Trophoblast cell (in vitro differentiated cells and primary cell): ENCODE results near the gene HOMER1.
A peak's percentile ranks its signal among the peaks of the same experiment; 100 is the strongest.

Source experiments
- DNase-seq, 2 donors: peaks; one replicate each; pipeline ENCODE4 v3.0.0-alpha.2; 2016
- H2AFZ ChIP-seq: 2 replicates; pipeline ENCODE4 v1.6.1; 2013; ENCODE audit warnings: low read length, moderate library complexity, mild to moderate bottlenecking; ENCODE audit not compliant: insufficient read depth, poor library complexity
- H2AK5ac ChIP-seq: 2 replicates; pipeline ENCODE4 v1.6.1; 2013; ENCODE audit warnings: mild to moderate bottlenecking, low read length
- H2BK120ac ChIP-seq: 2 replicates; pipeline ENCODE4 v1.6.1; 2013; ENCODE audit warnings: low read length, mild to moderate bottlenecking, moderate library complexity; ENCODE audit not compliant: insufficient read depth, poor library complexity
- H2BK12ac ChIP-seq: 2 replicates; pipeline ENCODE4 v1.6.1; 2013; ENCODE audit warnings: mild to moderate bottlenecking, low read length, moderate library complexity
- H2BK5ac ChIP-seq: 2 replicates; pipeline ENCODE4 v1.6.1; 2013; ENCODE audit warnings: low read length, low read depth, moderate library complexity, mild to moderate bottlenecking; ENCODE audit not compliant: poor library complexity
- H3K14ac ChIP-seq: 2 replicates; pipeline ENCODE4 v1.6.1; 2013; ENCODE audit warnings: mild to moderate bottlenecking, low read length
- H3K18ac ChIP-seq: 2 replicates; pipeline ENCODE4 v1.6.1; 2013; ENCODE audit warnings: mild to moderate bottlenecking, low read length
- H3K23ac ChIP-seq: 2 replicates; pipeline ENCODE4 v1.6.1; 2013; ENCODE audit warnings: low read length
- H3K27ac ChIP-seq: 2 replicates; pipeline ENCODE4 v1.5.1; 2013; ENCODE audit warnings: low read depth, mild to moderate bottlenecking, inconsistent platforms, low read length, moderate library complexity
- H3K27me3 ChIP-seq: 2 replicates; pipeline ENCODE4 v1.6.1; 2013; ENCODE audit warnings: inconsistent platforms, mild to moderate bottlenecking, low read length, moderate library complexity; ENCODE audit not compliant: insufficient read depth
- H3K36me3 ChIP-seq, 2 experiments: 1 replicate in 1 of 2; 2 replicates in 1 of 2; pipeline ENCODE4 v1.6.1; 2013; ENCODE audit warnings: low read length in 2 of 2, mild to moderate bottlenecking in 2 of 2, moderate library complexity in 1 of 2; ENCODE audit not compliant: insufficient read depth in 2 of 2, control insufficient read depth in 1 of 2
- H3K4ac ChIP-seq: 2 replicates; pipeline ENCODE4 v1.6.1; 2013; ENCODE audit warnings: low read depth, mild to moderate bottlenecking, low read length, moderate library complexity
- H3K4me1 ChIP-seq, 2 experiments: 1 replicate in 1 of 2; 2 replicates in 1 of 2; pipeline ENCODE4 v1.6.1; 2013; ENCODE audit warnings: low read length in 2 of 2, mild to moderate bottlenecking in 2 of 2, moderate library complexity in 1 of 2; ENCODE audit not compliant: insufficient read depth in 2 of 2, control insufficient read depth in 1 of 2
- H3K4me2 ChIP-seq: 2 replicates; pipeline ENCODE4 v1.6.1; 2013; ENCODE audit warnings: inconsistent platforms, mild to moderate bottlenecking, low read length, moderate library complexity
- H3K4me3 ChIP-seq: 2 replicates; pipeline ENCODE4 v1.5.1; 2013; ENCODE audit warnings: mild to moderate bottlenecking, low read depth, low read length, inconsistent platforms
- H3K79me1 ChIP-seq: one replicate; pipeline ENCODE4 v1.6.1; 2013; ENCODE audit warnings: low read length
- H3K79me2 ChIP-seq: 2 replicates; pipeline ENCODE4 v1.6.1; 2013; ENCODE audit warnings: low read length, mild to moderate bottlenecking; ENCODE audit not compliant: control insufficient read depth, insufficient read depth, poor library complexity
- H3K9ac ChIP-seq: 2 replicates; pipeline ENCODE4 v1.6.1; 2013; ENCODE audit warnings: mild to moderate bottlenecking, low read length
- H3K9me3 ChIP-seq: 2 replicates; pipeline ENCODE4 v1.6.1; 2013; ENCODE audit warnings: low read depth, mild to moderate bottlenecking, control low read depth, inconsistent platforms, low read length; ENCODE audit not compliant: insufficient read depth
- H4K12ac ChIP-seq: 2 replicates; pipeline ENCODE4 v1.6.1; 2013; ENCODE audit warnings: low read depth, mild to moderate bottlenecking, low read length, moderate library complexity
- H4K8ac ChIP-seq: 2 replicates; pipeline ENCODE4 v1.6.1; 2013; ENCODE audit warnings: low read depth, mild to moderate bottlenecking, low read length, moderate library complexity
- H4K91ac ChIP-seq: one replicate; pipeline ENCODE4 v1.6.1; 2013; ENCODE audit warnings: low read depth, mild to moderate bottlenecking, low read length, moderate library complexity
- WGBS: extraction: QIAGEN DNeasy Blood & Tissue Kit; methylation state at CpG from one replicate; pipeline ENCODE4 v1.1.7; 2013; ENCODE audit warnings: missing lambda C conversion rate; ENCODE audit not compliant: insufficient read length, insufficient coverage; ENCODE audit errors: extremely low coverage; 5-methylcytosine and 5-hydroxymethylcytosine counted together

The HOMER1 gene

GRCh38 chr5:79513308-79513703 is 628 bp downstream of the HOMER1 start:
- H2AFZ ChIP-seq: peak overlapping the region; percentile 89
- no peak overlapping the region for H3K23ac ChIP-seq
- peak overlapping the region; percentile 89 for H2BK120ac ChIP-seq
- peak overlapping the region; percentile 88 for H3K4me3 ChIP-seq
- H3K4me2 ChIP-seq: peak overlapping the region; percentile 92
- H3K79me2 ChIP-seq: peaks cover 13% of the 10 kb centered on the region
- H3K18ac ChIP-seq: peak overlapping the region; percentile 87
- peak overlapping the region; percentile 70 for H3K4ac ChIP-seq
- peak overlapping the region; percentile 74 for H4K12ac ChIP-seq
- peak overlapping the region; percentile 85 for H2BK5ac ChIP-seq
- H3K14ac ChIP-seq: peak overlapping the region; percentile 91
- H3K36me3 ChIP-seq: no peaks in the 10 kb centered on the region
- peaks cover 4 to 8% of the 10 kb centered on the region in 2 experiments for H3K4me1 ChIP-seq
- H3K27ac ChIP-seq: peak overlapping the region; percentile 99
- no CpG with 5 or more reads among the region's 26 CpGs for WGBS
- peak overlapping the region; percentile 29 for H2BK12ac ChIP-seq
- peaks cover 13% of the 10 kb centered on the region for H3K79me1 ChIP-seq
- H4K8ac ChIP-seq: peak overlapping the region; percentile 87
- H2AK5ac ChIP-seq: peak overlapping the region; percentile 74
- no peaks in the 10 kb centered on the region for H3K27me3 ChIP-seq
- H3K9ac ChIP-seq: peak overlapping the region; percentile 78
- H4K91ac ChIP-seq: peak overlapping the region; percentile 77
- DNase-seq: no peak
- H3K9me3 ChIP-seq: no peaks in the 10 kb centered on the region

DNA sequence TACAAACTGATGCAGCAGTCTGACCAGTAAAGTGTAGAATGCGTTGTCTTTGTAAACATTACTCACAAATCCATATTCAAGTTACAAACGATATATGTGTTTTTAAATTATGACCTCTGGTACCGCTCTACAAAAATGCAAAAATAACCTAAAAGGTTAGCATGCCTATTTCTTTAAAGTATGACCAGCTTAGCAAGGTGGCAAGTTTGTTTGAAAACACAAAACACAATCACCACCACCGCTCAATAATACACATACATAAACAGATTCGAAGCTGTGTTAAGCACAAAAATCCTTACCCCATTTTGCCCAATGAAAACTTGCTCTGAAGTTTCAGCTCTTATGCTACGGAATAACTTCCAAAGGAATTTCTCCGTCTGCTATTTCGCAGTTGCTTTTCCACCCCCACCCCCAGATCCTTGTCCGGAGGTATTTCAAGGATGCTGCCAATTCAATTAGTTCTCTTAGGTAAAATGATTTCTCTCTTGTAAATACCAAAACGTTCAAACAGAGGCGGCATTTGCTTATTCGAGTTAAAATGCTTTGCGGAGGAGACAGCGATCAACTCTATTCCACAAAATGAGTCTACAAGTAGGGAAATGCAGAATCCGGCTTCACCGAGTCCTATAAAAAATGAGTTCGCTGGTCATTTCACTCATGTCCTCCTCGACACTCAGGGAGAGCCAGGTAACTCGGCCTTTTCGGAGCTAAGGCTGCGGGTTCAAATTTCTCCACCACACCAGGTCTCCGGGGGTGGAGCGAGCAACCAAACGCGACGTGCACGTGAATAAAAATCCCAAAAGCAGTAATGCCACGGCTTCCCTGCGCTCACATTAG is 1.2 kb downstream of the HOMER1 start:
- H3K9ac ChIP-seq: peak overlapping the region; percentile 0
- no peak overlapping the region for H2BK5ac ChIP-seq
- no peak overlapping the region for H4K12ac ChIP-seq
- no peak overlapping the region for H2BK12ac ChIP-seq
- no peak overlapping the region for H2AFZ ChIP-seq
- peak overlapping the region; percentile 92 for H3K4me2 ChIP-seq
- DNase-seq: peak in 1 of 2 donors; percentile 58
- peaks cover 11% of the 10 kb centered on the region for H3K79me1 ChIP-seq
- no peak overlapping the region for H2BK120ac ChIP-seq
- H3K4me3 ChIP-seq: peak overlapping the region; percentile 88
- H2AK5ac ChIP-seq: no peak overlapping the region
- no peaks in the 10 kb centered on the region for H3K36me3 ChIP-seq
- no peaks in the 10 kb centered on the region for H3K27me3 ChIP-seq
- no peak overlapping the region for H4K91ac ChIP-seq
- no peak overlapping the region for H3K27ac ChIP-seq
- WGBS: no CpG with 5 or more reads among the region's 29 CpGs
- H3K9me3 ChIP-seq: no peaks in the 10 kb centered on the region
- H3K79me2 ChIP-seq: peaks cover 13% of the 10 kb centered on the region
- H3K18ac ChIP-seq: peak overlapping the region; percentile 21
- peaks cover 4 to 8% of the 10 kb centered on the region in 2 experiments for H3K4me1 ChIP-seq
- peak overlapping the region; percentile 30 for H3K14ac ChIP-seq
- H3K4ac ChIP-seq: no peak overlapping the region
- H4K8ac ChIP-seq: no peak overlapping the region
- no peak overlapping the region for H3K23ac ChIP-seq

DNA sequence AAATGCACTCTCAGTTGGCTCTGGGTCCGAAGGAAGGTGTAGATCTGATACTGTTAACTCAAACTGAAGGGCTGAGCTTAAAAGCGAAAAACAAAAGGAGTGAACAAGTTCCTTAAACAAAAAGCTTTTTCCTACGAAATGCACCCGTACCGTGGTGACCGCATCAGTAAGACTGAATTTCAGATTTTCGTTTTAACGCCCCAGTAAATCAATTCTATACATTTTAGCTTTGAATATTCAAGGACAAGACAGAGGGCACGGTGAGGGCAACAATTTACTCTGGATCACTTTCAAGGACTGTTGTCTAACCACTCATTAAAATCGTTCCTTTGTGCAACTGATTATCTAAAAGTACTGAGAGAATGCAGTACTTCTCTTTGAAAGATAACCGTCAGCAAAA is 1.9 kb downstream of the HOMER1 start:
- Histone ChIP-seq H3K9ac (no peak overlapping the region), H3K4me1 (peaks cover 4 to 8% of the 10 kb centered on the region in 2 experiments), H3K9me3 (no peaks in the 10 kb centered on the region), H2AK5ac (no peak overlapping the region), H3K36me3 (no peaks in the 10 kb centered on the region), H4K91ac (no peak overlapping the region), H3K79me2 (peaks cover 13% of the 10 kb centered on the region), H4K8ac (no peak overlapping the region), H4K12ac (no peak overlapping the region), H3K27me3 (no peaks in the 10 kb centered on the region), H3K4me3 (no peak overlapping the region), H2AFZ (no peak overlapping the region), H3K79me1 (peaks cover 11% of the 10 kb centered on the region), H2BK12ac (no peak overlapping the region), H3K23ac (no peak overlapping the region), H3K14ac (no peak overlapping the region), H3K4me2 (peak overlapping the region; percentile 92), H3K4ac (no peak overlapping the region), H2BK120ac (no peak overlapping the region), H3K27ac (no peak overlapping the region), H2BK5ac (no peak overlapping the region), H3K18ac (no peak overlapping the region)
- peak in 1 of 2 donors; percentile 27 for DNase-seq
- WGBS: no CpG with 5 or more reads among the region's 11 CpGs

DNA sequence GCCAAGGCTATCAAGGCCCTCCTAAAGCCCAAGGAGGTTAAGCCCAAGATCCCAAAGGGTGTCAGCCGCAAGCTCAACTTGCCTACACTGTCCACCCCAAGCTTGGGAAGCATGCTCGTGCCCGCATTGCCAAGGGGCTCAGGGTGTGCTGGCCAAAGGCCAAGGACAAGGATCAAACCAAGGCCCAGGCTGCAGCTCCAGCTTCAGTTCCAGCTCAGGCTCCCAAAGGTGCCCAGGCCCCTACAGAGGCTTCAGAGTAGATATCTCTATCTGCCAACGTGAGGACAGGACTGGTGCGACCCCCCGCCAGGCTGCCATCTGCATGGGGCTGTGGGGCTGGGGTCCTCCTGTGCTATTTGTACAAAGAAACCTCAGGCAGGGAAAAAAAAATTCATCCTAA is 3.3 kb downstream of the HOMER1 start:
- Histone ChIP-seq H3K14ac (no peak overlapping the region), H3K9me3 (no peaks in the 10 kb centered on the region), H4K91ac (no peak overlapping the region), H2BK12ac (no peak overlapping the region), H2AFZ (no peak overlapping the region), H3K23ac (no peak overlapping the region), H4K12ac (no peak overlapping the region), H3K4me3 (no peak overlapping the region), H3K18ac (no peak overlapping the region), H2BK120ac (no peak overlapping the region), H3K4me2 (peak overlapping the region; percentile 29), H3K27ac (no peak overlapping the region), H3K79me1 (peaks cover 11% of the 10 kb centered on the region), H3K36me3 (no peaks in the 10 kb centered on the region), H3K4me1 (peaks cover 4 to 8% of the 10 kb centered on the region in 2 experiments), H2BK5ac (no peak overlapping the region), H3K4ac (peak overlapping the region; percentile 56), H4K8ac (no peak overlapping the region), H3K9ac (no peak overlapping the region), H3K79me2 (peaks cover 15% of the 10 kb centered on the region), H3K27me3 (no peaks in the 10 kb centered on the region), H2AK5ac (no peak overlapping the region)
- DNase-seq: no peak
- no CpG with 5 or more reads among the region's 6 CpGs for WGBS
